GM21529 (cell line): Measurements from ENCODE around the gene ANP32E.
"Not testable (repeated sequence)": the region's sequence is repeated elsewhere in the genome, so short reads cannot be mapped to it uniquely, and the experiment has no call there.

Experiments
- ATAC-seq: cut with Tn5 transposase; IDR thresholded peaks from one replicate; pipeline ENCODE4 v1.9.1; 2021; ENCODE audit not compliant: unreplicated experiment

ANP32E gene

GRCh38 chr1:150257624-150258585 is 22.0 kb upstream of the ANP32E start, which contains the start of gene CA14:
CA14 (plus strand) TSS chr1:150257774; CDS start chr1:150258129, 355 bp downstream.
- ATAC-seq: no peak

DNA sequence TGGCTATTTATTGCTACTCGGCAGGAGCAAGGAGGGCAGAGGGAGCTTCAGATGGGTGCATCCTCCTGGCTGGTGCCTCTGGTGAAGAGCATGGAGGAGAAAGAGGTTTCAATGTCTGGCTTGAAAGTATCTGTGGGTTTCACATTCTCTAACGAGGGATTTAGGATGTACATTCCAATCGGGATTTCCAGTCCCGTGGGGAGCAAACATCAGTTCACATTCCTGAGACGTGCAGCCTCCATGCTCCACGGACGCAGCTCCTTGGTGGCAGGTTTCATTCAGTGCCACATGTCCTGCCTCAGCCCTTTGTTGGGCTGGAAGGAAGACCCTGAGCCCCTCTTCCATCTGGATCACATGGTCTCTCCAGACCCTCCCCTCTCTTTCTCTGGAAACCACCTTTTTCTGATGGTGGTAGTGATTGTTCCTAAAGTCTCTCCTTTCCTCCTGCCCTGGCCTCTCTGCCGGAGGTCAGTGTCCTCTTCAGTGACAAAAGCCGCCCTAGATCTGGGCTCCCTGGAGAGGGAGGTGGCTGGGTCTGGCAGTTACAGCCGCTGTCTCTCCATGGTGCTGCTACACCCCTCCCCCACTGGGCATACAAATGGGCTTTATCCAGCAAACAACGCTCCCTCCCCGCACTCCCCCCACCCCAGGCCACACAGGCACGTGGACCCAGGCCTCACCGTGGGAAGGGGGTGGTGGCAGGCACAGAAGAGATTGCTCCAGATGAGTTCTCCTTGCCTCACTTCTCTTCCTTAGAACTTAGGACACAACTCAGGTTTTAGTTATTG is 20.8 kb upstream of the ANP32E start:
- no peak for ATAC-seq

DNA sequence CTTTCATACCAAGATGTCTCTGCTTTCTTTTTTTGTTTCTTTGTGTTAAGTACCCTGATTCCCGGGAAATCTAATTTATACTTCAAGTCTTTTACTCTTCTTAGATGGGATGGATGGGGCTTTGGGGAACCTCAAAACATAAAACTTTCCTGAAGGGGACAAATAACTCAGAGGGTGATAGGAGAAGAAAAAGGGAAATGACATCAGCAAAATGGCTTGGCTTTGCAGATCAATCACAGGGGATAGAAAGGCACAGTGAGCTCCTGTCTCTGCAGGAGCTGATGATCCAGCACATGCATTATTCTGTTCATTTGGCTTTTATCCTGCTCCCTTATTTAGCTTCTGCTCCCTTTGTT is 20.3 kb upstream of the ANP32E start:
- ATAC-seq: no peak

- ATAC-seq: no peak
These were observed 14.0 kb upstream of the ANP32E start for GRCh38 chr1:150249936-150250335.

DNA sequence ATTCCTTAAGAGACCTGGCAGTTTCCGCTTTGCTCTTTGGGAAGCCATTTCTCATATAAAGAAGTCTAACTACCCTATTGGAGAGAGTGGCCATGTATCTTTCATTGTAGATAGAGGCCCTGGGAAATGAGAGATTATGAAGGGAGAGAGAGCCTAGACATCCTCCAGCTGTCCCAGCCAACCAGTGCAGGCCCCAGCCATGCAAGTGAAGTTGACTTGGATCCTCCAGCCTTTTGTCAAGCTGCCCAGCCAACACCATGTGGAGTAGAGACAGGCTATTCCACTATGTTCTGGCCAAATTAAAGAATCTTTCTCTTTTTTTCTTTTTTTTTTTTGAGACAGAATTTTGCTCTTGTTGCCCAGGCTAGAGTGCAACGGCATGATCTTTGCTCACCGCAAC is 7.1 kb upstream of the ANP32E start:
- ATAC-seq: no peak

DNA sequence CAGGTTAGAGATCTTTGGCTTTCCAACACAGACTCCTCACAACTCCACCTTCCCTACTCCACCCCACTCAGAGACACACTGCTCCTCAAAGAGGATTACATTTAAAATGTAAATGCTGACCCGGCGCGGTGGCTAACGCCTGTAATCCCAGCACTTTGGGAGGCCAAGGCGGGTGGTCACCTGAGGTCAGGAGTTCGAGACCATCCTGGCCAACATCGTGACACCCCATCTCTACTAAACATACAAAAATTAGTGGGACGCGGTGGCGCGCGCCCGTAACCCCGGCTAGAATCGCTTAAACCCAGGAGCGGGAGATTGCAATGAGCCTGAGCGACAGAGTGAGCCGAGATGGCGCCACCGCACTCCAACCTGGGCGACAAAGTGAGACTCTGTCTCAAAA is 1.8 kb upstream of the ANP32E start:
- ATAC-seq: no peak

DNA sequence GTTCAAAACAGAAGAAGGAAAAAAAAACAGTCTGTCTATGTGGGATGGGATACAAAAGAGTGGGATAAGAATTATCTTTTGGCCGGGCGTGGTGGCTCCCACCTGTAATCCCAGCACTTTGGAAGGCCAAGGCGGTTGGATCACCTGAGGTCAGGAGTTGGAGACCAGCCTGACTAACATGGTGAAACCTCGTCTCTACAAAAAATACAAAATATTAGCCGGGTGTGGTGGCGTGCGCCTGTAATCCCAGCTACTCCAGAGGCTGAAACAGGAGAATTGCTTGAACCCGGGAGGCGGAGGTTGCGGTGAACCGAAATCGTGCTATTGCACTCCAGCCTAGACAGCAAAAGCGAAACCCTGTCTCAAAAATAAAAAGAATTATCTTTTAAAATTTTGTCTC is 1.3 kb upstream of the ANP32E start:
- not testable (repeated sequence) for ATAC-seq

DNA sequence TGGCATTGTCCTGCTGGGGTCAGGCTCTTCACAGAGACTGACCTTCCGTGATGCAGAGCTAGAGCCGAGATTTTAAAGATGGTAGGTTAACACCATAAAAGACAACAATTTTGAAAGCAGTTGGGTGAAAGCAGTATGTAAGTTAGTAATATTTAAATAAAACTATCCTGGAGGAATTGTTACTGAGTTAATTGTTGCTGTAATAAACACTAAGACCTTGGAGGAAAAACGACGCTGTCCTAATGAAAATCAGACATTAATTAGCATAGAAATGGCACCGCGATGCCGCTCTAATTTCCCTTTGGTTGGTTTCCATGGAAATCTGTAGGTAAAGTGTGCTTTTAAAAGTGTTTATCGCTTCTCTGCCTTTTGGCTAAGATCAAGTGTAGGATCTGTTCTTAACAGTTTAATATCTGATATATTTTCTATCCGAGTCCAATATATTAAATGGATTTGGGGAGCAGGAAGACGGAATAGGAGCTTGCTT is 745 bp upstream of the ANP32E start:
- no peak for ATAC-seq

DNA sequence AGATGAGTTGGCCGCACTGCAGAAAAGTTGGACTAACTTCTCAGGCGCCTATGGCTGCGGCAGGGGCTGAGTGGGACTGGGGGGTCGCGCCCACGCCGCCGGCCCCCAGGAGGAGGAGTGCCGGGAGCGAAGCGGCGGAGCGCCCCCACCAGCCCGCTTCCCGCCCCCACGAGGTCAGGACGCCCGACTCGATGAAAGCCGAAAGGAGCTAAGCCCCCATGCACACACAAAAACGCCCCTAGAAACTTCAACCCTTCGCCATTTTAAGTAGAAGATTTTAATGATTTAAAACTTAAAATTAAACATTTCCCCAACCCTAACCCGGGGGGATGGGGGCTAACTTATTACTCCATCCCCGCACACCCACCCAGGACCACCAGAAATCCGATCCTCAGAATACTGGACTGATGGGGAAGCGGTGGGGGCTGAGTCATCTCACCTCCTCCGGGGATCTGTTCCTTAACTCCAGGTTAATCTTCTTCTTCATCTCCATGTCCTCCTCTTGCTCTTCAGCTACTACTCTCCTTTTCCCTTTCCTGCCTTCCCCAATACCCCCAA is 539 bp downstream of the ANP32E start:
- ATAC-seq: no peak

DNA sequence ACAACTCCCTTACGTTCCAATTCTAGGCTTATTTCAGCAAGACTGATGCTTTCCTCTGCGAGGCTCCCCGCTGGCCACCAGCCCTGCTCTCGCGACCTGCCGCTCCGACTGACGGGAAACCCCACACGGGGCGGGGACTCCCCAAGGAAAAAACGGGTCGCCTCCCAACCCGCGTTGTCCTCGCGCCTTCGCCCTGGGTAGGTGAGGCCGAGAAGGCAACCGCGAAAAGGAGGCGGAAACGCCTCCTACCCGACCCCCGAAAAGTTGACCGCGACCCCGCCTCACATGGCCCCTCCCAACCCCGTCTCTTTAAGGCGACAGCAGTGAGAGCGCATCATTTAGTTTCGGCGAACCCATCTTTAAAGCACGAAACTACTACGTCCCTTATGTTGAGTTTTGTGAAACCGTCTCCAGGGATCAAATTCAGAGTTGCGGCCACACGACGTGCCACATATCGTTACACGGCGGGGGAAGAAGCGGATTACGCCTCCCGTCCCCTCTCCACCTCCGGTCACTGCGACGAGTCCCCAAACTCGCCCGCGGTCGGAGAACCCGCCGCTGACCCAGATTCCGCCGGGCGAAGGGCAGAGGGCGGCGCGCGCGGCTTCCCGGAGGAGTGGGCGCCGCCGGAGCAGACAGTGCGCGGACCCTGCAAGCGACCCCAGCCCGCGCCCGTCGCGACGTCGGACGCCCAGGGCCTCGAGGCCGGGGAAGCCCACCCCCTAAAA is 1.2 kb downstream of the ANP32E start:
- ATAC-seq: peak; percentile 56

DNA sequence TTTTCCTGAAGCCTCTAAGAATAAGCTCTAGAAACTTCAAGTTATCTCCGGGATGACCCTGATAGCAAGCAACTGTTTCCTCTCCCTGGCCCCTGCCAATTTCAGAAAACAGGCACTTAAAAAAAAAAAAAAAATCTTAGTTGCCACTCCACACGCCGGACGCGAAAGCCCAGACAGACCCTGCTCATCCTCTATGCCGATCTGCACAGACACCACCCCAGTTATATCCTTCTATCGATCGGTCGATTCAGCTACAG is 1.7 kb downstream of the ANP32E start:
- no peak for ATAC-seq

DNA sequence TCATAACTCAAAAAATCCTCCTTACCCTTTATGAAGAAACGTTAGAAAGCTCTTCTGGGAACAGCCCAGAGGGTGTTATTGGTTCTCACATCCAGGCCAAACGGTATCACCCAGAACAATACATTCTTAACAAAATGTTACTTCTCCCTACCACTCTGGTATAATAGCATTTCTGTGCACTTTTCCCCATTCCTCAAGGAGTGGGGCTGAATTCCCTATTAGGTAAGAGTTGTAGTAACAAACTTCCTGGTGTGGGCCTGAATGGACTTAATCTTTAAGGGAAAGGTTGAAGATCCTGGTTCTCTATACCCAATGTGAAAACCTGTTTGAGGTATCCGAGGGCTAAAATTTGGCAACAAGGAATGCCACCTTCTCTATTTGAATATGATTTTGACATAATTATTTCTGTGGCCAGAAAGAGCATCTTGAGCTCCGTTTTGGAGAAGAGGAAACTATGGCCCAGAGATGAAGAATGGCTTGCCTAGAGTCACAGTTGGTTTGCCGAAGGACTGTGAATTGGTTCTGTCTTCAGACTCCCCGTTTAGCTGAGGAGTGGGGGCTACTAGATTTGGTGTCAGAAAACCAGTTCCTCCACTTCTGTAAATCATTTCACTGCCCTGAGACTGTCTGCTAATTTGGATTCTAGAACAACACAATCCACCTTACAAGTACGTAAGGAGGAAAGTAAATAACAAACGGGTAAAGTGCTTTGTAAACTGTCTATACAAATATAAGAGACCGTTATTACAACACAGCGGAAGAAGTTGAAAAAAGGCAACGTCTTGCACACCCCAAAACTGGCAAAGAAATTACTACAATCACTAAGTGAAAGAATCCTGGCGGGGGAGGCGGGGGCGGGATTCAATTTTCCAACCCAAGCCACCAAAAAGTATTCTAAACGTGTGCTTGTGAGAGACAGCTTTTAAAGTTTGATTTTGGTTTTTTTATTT is 2.3 kb downstream of the ANP32E start:
- no peak for ATAC-seq

- ATAC-seq: not testable (repeated sequence)
These were observed 3.0 kb downstream of the ANP32E start for GRCh38 chr1:150232921-150233320.

DNA sequence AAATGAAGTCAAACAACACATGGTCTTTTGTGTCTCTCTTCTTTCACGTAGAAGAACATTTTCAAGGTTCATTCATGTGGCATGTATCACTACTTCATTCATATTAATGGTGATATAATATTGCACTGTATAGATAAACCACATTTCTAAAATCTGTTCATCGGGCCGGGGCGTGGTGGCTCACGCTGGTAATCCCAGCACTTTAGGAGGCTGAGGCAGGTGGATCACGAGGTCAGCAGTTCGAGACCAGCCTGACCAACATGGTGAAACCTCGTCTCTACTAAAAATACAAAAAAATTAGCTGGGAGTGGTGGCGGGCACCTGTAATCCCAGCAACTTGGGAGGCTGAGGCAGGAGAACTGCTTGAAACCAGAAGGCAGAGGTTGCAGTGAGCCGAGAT is 7.7 kb downstream of the ANP32E start:
- not testable (repeated sequence) for ATAC-seq

- no peak for ATAC-seq
These were observed 8.7 kb downstream of the ANP32E start for GRCh38 chr1:150227228-150227627.

DNA sequence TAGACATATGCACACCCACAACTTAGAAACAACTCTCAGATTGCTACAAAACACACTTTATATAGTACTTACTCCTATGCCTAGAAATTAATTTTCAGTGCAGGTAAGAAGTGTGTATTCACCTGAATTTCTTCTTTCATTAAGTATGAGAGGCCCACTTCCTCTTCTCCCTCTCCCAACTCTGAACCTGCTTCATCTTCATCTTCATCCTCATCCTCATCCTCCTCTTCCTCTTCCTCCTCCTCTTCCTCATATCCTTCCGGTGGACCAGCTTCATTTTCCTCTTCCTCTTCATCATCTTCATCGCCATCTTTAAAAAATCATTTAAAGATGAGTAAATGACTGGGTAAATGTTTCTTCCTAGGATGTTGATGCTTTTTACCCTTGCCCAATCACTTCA is 9.4 kb downstream of the ANP32E start:
- no peak for ATAC-seq

DNA sequence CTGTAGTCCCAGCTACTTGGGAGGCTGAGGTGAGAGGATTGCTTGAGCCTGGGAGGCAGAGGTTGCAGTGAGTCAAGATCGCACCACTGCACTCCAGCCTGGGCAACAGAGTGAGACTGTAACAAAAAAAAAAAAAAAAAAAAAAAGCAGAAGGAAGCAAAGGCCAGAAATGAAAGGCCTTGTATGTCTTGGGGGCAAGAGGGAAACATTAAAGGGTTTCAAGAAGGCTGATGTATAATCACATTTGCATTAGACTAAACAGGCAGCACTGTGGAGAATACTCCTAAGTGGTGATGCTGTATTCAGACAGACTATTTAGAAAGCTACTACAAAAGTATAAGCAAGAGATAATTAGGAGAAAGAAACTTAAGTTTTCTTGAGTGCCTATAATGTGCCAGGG is 10.4 kb downstream of the ANP32E start:
- no peak for ATAC-seq

DNA sequence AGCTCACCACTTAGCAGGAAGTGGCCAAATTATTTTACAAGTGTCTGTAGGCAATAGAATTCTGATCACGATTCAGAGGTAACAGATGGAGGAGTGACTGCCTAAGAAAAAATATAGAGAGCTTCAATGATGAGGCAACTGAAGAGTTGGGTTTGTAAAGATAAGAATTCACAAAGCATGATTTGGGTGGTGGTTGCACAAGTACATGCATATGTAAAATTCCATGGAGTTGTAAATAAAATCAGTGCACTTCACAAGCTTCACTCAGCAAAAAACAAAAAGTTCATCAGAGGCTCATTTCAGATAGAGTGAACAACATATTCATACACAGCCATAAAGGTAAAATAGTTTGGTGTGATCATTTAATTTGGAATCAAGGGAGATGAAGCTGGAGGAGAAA is 10.9 kb downstream of the ANP32E start:
- no peak for ATAC-seq

GRCh38 chr1:150221552-150221951 is 14.4 kb downstream of the ANP32E start:
- no peak for ATAC-seq

DNA sequence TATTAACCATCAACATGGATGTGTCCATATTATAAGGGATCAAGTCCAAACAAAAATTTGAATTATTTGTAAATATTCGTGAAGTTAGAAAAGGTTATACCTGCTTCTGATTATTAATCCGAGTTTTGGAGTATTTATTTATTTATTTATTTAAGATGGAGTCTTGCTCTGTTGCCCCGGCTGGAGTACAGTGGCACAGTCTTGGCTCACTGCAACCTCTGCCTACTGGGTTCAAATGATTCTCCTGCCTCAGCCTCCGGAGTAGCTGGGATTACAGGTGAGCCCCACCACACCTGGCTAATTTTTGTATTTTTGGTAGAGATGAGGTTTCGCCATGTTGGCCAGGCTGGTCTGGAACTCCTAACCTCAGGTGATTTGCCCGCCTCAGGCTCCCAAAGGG is 20.1 kb downstream of the ANP32E start:
- not testable (repeated sequence) for ATAC-seq
